ENCODE measurements around the gene NACA2.

GRCh38 chr17:61583660-61584264, 7.3 kb downstream of the NACA2 start:
- TF ChIP-seq CTCF (IDR thresholded peaks at IDR 0.05; ENCODE audit: borderline replicate concordance, extremely low read depth, low read length, poor library complexity, severe bottlenecking) (no peak), EZH2 (IDR thresholded peaks at IDR 0.05; ENCODE audit: borderline replicate concordance, low read depth, low read length, severe bottlenecking) (no peak)

All from DND-41 (cell line).